Measurements from ENCODE around the gene SIGLEC9.

GRCh38 chr19:51116736-51117286 lies 7.9 kb upstream of the SIGLEC9 start:
- TF ChIP-seq CTCF (IDR thresholded peaks at IDR 0.05) = no peak
- TF ChIP-seq EZH2 (IDR thresholded peaks at IDR 0.05; ENCODE audit: borderline replicate concordance, insufficient read depth, low read depth, low read length, poor library complexity, severe bottlenecking) = no peak
